ENCODE measurements around the gene ZNF219. TPM values are rescaled to one million over a fixed set of nuclear protein-coding genes. Genes with fewer than 3 reads are reported as not detected.

The ZNF219 gene
- total and polyA plus RNA-seq, 10 donors: 5.5 to 26.7 (median 12.1) TPM

- Histone ChIP-seq H3K4me1 (peaks cover 33 to 66% (median 49%) of the 10 kb centered on the region in 6 donors), H3K27me3 (replicated peaks in 1 of 7) (peaks cover 0 to 14% (median 0%) of the 10 kb centered on the region in 7 donors), H3K4me3 (peak overlapping the region in 6 of 8 donors; percentile 61 to 86 (median 70)), H3K27ac (peak overlapping the region in 7 of 8 donors; percentile 95 to 100 (median 97)), H3K36me3 (no peaks in the 10 kb centered on the region), H3K9me3 (no peaks in the 10 kb centered on the region)
- DNase-seq: no peak
- WGBS, 5 donors: 18 to 35% (median 24%) methylated on average over 9 of the region's 9 CpGs
- TF ChIP-seq POLR2A (IDR thresholded peaks at IDR 0.05) (no peak), CTCF (IDR thresholded peaks at IDR 0.05 in 8 of 11, conservative IDR thresholded peaks at IDR 0.05 in 3 of 11) (no peak), POLR2AphosphoS5 (IDR thresholded peaks at IDR 0.05) (no peak)
- intact Hi-C loops (cut with DNase I; ENCODE audit: low total_unique reads): no loop called here
These were observed 4.3 kb upstream of the ZNF219 start for GRCh38 chr14:21102521-21103410.

GRCh38 chr14:21101802-21102413, 3.5 kb upstream of the ZNF219 start:
- WGBS, 5 donors: 88 to 92% (median 89%) methylated on average over 8 of the region's 8 CpGs
- DNase-seq: no peak
- Histone ChIP-seq H3K4me1 (peaks cover 33 to 70% (median 53%) of the 10 kb centered on the region in 6 donors), H3K27ac (no peak overlapping the region), H3K27me3 (replicated peaks in 1 of 7) (peaks cover 0 to 21% (median 0%) of the 10 kb centered on the region in 7 donors), H3K36me3 (no peaks in the 10 kb centered on the region), H3K9me3 (no peaks in the 10 kb centered on the region), H3K4me3 (no peak overlapping the region)
- intact Hi-C loops (cut with DNase I; ENCODE audit: low total_unique reads): no loop called here
- TF ChIP-seq POLR2AphosphoS5 (IDR thresholded peaks at IDR 0.05) (no peak), POLR2A (IDR thresholded peaks at IDR 0.05) (no peak), CTCF (IDR thresholded peaks at IDR 0.05 in 8 of 11, conservative IDR thresholded peaks at IDR 0.05 in 3 of 11) (peak in 1 of 11 experiments; percentile 4)

- peaks cover 25 to 70% (median 46%) of the 10 kb centered on the region in 6 donors for H3K4me1 ChIP-seq
These were observed 2.5 kb upstream of the ZNF219 start, which contains the start of gene TMEM253 for GRCh38 chr14:21100931-21101330. TMEM253 (plus strand) TSS chr14:21101066; CDS start chr14:21101344, 278 bp downstream.

More at GRCh38 chr14:21100931-21101330, 2.5 kb upstream of the ZNF219 start, which contains the start of gene TMEM253:
- DNase-seq: no peak
- peak within 1 kb of the TSS in 1 of 8 donors; percentile 86 for H3K27ac ChIP-seq
- H3K27me3 ChIP-seq (replicated peaks in 1 of 7): peaks cover 0 to 21% (median 0%) of the 10 kb centered on the region in 7 donors
- H3K4me3 ChIP-seq: no peak within 1 kb of the TSS
- H3K36me3 ChIP-seq: no peaks in the 10 kb centered on the region
- H3K9me3 ChIP-seq: no peaks in the 10 kb centered on the region
- 79 to 92% (median 87%) methylated on average over 5 of the region's 5 CpGs for WGBS, 5 donors
- TF ChIP-seq POLR2AphosphoS5 (IDR thresholded peaks at IDR 0.05) (no peak), CTCF (IDR thresholded peaks at IDR 0.05 in 8 of 11, conservative IDR thresholded peaks at IDR 0.05 in 3 of 11) (no peak), POLR2A (IDR thresholded peaks at IDR 0.05) (no peak)
- intact Hi-C loops (cut with DNase I; ENCODE audit: low total_unique reads): no loop called here
